Parathyroid adenoma (tissue), 2 donors: ENCODE results near the gene GBX2.

Source experiments
- H2AFZ ChIP-seq: fragments of 300-600 bp; sonication (generic); one replicate; pipeline ENCODE4 v1.7.0; 2017; ENCODE audit warnings: antibody characterized with exemption, mild to moderate bottlenecking
- H3K27ac ChIP-seq: fragments of 300-600 bp; sonication (generic); one replicate; pipeline ENCODE4 v1.7.0; 2017
- H3K27me3 ChIP-seq: fragments of 300-600 bp; sonication (generic); one replicate; pipeline ENCODE4 v1.7.0; 2017; ENCODE audit warnings: low read length; ENCODE audit not compliant: control insufficient read depth, insufficient read depth
- H3K36me3 ChIP-seq: fragments of 300-600 bp; sonication (generic); one replicate; pipeline ENCODE4 v1.7.0; 2017; ENCODE audit warnings: low read length; ENCODE audit not compliant: control insufficient read depth, insufficient read depth
- H3K4me1 ChIP-seq: fragments of 300-600 bp; sonication (generic); one replicate; pipeline ENCODE4 v1.7.0; 2017; ENCODE audit warnings: control low read depth
- H3K4me2 ChIP-seq: fragments of 300-600 bp; sonication (generic); one replicate; pipeline ENCODE4 v1.7.0; 2017; ENCODE audit warnings: low read length
- H3K4me3 ChIP-seq: fragments of 300-600 bp; sonication (generic); one replicate; pipeline ENCODE4 v1.7.0; 2017; ENCODE audit warnings: low read depth, low read length
- H3K79me2 ChIP-seq: fragments of 300-600 bp; sonication (generic); one replicate; pipeline ENCODE4 v1.7.0; 2017; ENCODE audit warnings: control low read depth
- H3K9ac ChIP-seq: fragments of 300-600 bp; sonication (generic); one replicate; pipeline ENCODE4 v1.7.0; 2017; ENCODE audit warnings: mild to moderate bottlenecking
- H3K9me3 ChIP-seq: fragments of 300-600 bp; sonication (generic); one replicate; pipeline ENCODE4 v1.7.0; 2017; ENCODE audit warnings: low read length; ENCODE audit not compliant: control insufficient read depth
- TF ChIP-seq, protein P1 (sequence below): fragments of 300-600 bp; sonication (generic); IDR thresholded peaks from one replicate; pipeline ENCODE4 v1.7.0; 2017; ENCODE audit warnings: antibody characterized with exemption, mild to moderate bottlenecking
- donor health status: primary hyperparathyroidism.

The GBX2 gene

DNA sequence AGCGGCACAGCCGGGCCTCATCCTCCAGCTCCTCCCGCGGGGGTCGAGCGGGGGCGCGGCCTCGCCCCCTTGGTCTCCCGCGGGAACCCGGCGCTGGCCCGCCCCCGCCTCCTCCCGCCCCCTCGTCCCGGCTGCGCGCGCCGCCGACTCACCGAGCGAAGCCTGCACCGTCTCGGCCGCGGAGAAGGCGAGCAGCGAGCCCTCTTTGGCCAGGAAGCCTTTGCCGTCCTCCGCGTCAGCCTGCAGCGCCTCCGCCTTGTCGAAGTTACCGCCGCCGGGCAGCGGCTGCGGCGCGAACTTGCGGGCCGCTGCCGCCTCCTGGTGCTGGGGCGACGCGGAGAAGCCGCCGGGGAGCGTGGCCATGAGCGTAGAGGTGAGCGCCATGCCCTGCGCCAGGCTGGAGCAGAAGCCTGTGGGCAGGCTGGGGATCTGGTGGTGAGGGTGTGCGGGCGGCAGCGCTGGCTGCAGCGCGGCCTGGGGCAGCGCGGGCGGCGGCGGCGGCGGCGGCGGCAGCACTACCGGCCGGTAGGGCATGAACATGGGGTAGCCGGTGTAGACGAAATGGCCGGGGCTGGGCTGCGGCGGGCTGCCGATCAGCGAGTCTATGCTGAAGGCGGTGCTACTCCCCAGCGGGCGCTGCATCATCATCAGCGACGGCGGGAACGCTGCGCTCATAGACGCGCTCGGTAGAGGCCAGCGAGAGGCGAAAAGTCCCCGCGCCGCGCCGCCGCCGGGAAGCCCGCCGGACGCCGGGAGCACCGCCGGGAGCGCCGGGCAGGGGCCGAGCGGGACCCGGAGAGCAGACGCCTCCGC is 683 bp downstream of the GBX2 start:
- H3K27me3 ChIP-seq, result peaks cover 43% of the 10 kb centered on the region
- peak overlapping the region; percentile 62 for H2AFZ ChIP-seq
- no peak overlapping the region for H3K27ac ChIP-seq
- no peaks in the 10 kb centered on the region for H3K79me2 ChIP-seq
- H3K4me2 ChIP-seq, result peak overlapping the region; percentile 57
- TF ChIP-seq, protein P1, sequence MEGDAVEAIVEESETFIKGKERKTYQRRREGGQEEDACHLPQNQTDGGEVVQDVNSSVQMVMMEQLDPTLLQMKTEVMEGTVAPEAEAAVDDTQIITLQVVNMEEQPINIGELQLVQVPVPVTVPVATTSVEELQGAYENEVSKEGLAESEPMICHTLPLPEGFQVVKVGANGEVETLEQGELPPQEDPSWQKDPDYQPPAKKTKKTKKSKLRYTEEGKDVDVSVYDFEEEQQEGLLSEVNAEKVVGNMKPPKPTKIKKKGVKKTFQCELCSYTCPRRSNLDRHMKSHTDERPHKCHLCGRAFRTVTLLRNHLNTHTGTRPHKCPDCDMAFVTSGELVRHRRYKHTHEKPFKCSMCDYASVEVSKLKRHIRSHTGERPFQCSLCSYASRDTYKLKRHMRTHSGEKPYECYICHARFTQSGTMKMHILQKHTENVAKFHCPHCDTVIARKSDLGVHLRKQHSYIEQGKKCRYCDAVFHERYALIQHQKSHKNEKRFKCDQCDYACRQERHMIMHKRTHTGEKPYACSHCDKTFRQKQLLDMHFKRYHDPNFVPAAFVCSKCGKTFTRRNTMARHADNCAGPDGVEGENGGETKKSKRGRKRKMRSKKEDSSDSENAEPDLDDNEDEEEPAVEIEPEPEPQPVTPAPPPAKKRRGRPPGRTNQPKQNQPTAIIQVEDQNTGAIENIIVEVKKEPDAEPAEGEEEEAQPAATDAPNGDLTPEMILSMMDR, result no peak
- no peaks in the 10 kb centered on the region for H3K36me3 ChIP-seq
- H3K9ac ChIP-seq, result no peak overlapping the region
- H3K9me3 ChIP-seq, result no peaks in the 10 kb centered on the region
- no peaks in the 10 kb centered on the region for H3K4me1 ChIP-seq
- no peak overlapping the region for H3K4me3 ChIP-seq

DNA sequence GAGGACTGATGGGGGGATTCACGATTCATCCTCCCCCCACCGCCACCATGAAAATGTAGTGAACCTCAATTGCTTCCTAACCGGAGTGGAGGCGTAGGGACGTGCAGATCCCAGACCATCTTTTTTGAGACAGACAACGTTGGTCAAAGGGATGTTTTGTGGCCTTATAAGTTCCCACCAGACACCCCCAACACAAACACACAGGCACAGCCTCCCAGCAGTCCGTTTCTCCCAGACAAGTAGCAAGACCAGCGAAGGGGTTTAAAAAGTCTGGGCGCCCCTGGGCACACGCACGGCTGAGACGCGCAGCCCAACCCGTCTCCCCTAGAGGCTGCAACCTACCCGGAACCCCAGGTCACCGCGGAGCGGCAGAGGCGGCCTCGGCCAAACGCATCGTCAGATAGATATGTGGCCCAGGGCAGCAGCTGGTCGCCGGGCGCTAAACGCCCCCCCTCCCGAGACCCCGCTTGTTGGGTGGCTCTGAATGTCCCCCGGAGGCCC is 1.3 kb downstream of the GBX2 start:
- H3K9me3 ChIP-seq, result no peaks in the 10 kb centered on the region

DNA sequence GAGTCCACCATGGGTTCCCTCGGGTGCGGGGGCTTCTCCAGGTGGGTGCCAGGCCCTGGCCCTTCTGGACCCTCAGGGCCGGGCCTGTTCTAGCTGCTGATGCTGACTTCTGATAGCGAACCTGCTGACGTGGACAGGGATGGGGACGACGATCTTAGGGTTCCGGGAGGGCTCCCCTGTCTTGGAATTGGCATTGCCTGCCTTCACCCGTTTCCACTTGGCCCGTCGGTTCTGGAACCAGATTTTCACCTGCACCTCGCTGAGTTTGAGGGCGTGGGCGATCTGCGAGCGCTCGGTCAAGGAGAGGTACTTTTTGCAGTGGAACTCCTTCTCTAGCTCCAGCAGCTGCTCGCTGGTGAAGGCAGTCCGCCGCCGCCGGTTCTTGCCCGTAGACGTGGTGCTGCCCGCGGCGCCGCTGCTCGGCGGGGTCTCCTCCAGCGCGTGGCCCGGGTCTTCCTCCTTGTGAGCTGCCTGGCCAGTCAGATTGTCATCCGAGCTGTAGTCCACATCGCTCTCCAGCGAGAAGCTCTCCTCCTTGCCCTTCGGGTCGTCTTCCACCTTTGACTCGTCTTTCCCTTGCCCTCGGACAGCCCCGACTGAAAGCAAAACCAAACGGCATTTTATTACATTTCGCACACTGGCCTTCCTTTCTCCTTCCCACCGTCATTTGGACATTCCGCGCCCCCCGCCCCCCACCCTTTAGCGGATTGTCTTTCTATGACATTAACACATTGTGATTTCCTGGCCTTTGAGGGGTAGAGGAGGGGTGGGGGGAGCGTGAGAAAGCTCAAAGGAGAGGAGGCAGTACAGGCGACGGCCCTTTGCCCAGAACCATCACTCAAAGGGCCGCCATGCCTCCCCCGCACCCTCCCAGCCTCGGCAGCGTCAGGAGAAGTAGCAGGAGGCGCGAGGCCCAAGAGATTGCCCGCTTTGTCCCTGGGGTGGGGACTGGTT is 2.1 kb downstream of the GBX2 start:
- H3K4me2 ChIP-seq, result peak overlapping the region; percentile 49
- H3K79me2 ChIP-seq, result no peaks in the 10 kb centered on the region
- peak overlapping the region; percentile 17 for H3K4me3 ChIP-seq
- no peaks in the 10 kb centered on the region for H3K9me3 ChIP-seq
- H3K9ac ChIP-seq, result no peak overlapping the region
- no peak overlapping the region for H3K27ac ChIP-seq
- no peaks in the 10 kb centered on the region for H3K36me3 ChIP-seq
- TF ChIP-seq, protein P1, result no peak
- no peaks in the 10 kb centered on the region for H3K4me1 ChIP-seq
- H2AFZ ChIP-seq, result no peak overlapping the region
- peaks cover 37% of the 10 kb centered on the region for H3K27me3 ChIP-seq

More for the DNA sequence above, 1.3 kb downstream of the GBX2 start:
- TF ChIP-seq, protein P1, result no peak
- no peaks in the 10 kb centered on the region for H3K36me3 ChIP-seq
- no peak overlapping the region for H3K9ac ChIP-seq
- H3K4me1 ChIP-seq, result no peaks in the 10 kb centered on the region
- H3K27ac ChIP-seq, result no peak overlapping the region
- peak overlapping the region; percentile 57 for H3K4me2 ChIP-seq
- peaks cover 43% of the 10 kb centered on the region for H3K27me3 ChIP-seq
- H3K79me2 ChIP-seq, result no peaks in the 10 kb centered on the region
- H2AFZ ChIP-seq, result no peak overlapping the region
- no peak overlapping the region for H3K4me3 ChIP-seq

DNA sequence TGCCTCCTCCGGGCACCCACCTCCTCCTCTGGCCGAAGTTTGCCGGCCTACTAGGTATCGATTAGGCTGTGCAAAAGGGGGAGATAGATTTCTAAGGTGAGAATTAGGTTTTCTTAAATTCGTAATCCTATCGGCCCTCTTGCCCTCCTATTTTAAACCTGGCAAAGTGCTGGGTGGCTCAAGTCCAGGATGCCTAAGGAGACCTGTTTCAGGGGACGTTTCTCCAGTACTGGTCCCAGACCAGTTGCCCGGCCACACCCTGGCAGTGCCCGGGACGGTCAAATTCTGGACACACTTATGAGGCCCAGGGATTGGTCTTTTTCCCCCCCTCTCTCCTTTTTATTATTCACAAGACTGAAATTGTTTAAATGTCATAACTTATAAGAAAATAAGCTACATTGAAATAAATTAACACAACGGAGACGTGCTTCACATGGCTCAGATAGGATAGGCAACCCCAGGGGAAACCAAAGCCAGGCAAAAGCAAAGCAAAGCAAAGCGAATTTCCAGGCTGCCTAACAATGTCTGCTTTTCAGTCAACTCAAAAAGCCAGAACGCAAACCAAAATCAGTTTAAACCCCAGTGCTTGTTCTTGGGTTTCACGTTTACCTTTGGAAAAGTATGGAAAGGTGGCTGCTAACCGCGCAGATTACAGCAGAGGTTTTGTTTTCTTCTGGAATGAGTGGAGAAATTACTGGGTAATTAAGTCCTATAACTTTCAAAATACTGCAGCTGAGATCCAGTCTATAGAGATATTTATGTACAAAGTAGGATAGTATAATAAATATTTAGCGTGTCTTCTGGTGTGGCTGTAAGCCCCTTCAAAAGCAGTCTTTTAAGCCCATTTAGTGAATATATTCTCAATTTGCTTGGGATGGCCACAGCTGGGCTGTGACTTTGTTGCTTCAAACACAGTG is 3.0 kb downstream of the GBX2 start:
- no peaks in the 10 kb centered on the region for H3K9me3 ChIP-seq
- no peak overlapping the region for H3K27ac ChIP-seq
- no peak overlapping the region for H3K9ac ChIP-seq
- H3K36me3 ChIP-seq, result no peaks in the 10 kb centered on the region
- H2AFZ ChIP-seq, result no peak overlapping the region
- no peak overlapping the region for H3K4me2 ChIP-seq
- H3K4me3 ChIP-seq, result no peak overlapping the region
- H3K79me2 ChIP-seq, result no peaks in the 10 kb centered on the region
- H3K27me3 ChIP-seq, result peaks cover 35% of the 10 kb centered on the region
- H3K4me1 ChIP-seq, result no peaks in the 10 kb centered on the region
- TF ChIP-seq, protein P1, result no peak
